Measurements from ENCODE around the gene ILKAP. TPM values are rescaled to one million over a fixed set of nuclear protein-coding genes. Genes with fewer than 3 reads are reported as not detected.

The ILKAP gene
- total RNA-seq, 1 experiment from 2014 or later: 53.4 TPM

GRCh38 chr2:238162846-238163441 lies 40.6 kb downstream of the ILKAP start:
- Histone ChIP-seq H3K4me3 (replicated peaks in 1 of 2; ENCODE audit: low read depth in 1 of 2, low read length in 2 of 2) (no peak overlapping the region), H3K9me3 (ENCODE audit: control insufficient read depth in 1 of 2, insufficient read depth in 1 of 2, low read depth in 1 of 2, low read length in 2 of 2) (no peaks in the 10 kb centered on the region), H3K27me3 (ENCODE audit: insufficient read depth, low read length) (no peaks in the 10 kb centered on the region), H2AFZ (ENCODE audit: low read depth, low read length, poor library complexity, severe bottlenecking) (no peak overlapping the region), H4K20me1 (ENCODE audit: insufficient read depth) (no peaks in the 10 kb centered on the region), H3K9me2 (ENCODE audit: insufficient read depth) (no peaks in the 10 kb centered on the region), H3K79me2 (ENCODE audit: insufficient read depth, low read length) (no peaks in the 10 kb centered on the region), H3K4me2 (ENCODE audit: low read length) (no peak overlapping the region), H3K9ac (ENCODE audit: low read length) (no peak overlapping the region), H3K36me3 (ENCODE audit: control insufficient read depth in 1 of 2, insufficient read depth in 2 of 2, low read length in 2 of 2) (no peaks in the 10 kb centered on the region), H3K27ac (ENCODE audit: low read depth, low read length) (no peak overlapping the region), H3K4me1 (ENCODE audit: control insufficient read depth in 1 of 2, insufficient read depth in 2 of 2, low read length in 2 of 2) (peaks cover 4 to 12% of the 10 kb centered on the region in 2 experiments; a peak in 3 of 4 replicates)
- TF ChIP-seq TCF7L2 (IDR thresholded peaks at IDR 0.05; ENCODE audit: borderline replicate concordance, extremely low read depth, insufficient read depth, insufficient read length) (no peak), JUND (IDR thresholded peaks at IDR 0.05) (no peak)
- intact Hi-C loops (cut with micrococcal nuclease): no loop called here
- CTCF ChIA-PET: no interaction called here
- DNase-seq (ENCODE audit: low read depth, low spot score) (no peak), ATAC-seq (no peak)
- POLR2A ChIA-PET: no interaction called here
- no TSS peak for BruUV-seq (replicated peaks)
- RAD21 ChIA-PET (ENCODE audit: low non-redundant PET in 1 of 2, low total read pairs in 2 of 2, uncharacterized antibody in 2 of 2, unreplicated experiment in 2 of 2): no interaction called here

DNA sequence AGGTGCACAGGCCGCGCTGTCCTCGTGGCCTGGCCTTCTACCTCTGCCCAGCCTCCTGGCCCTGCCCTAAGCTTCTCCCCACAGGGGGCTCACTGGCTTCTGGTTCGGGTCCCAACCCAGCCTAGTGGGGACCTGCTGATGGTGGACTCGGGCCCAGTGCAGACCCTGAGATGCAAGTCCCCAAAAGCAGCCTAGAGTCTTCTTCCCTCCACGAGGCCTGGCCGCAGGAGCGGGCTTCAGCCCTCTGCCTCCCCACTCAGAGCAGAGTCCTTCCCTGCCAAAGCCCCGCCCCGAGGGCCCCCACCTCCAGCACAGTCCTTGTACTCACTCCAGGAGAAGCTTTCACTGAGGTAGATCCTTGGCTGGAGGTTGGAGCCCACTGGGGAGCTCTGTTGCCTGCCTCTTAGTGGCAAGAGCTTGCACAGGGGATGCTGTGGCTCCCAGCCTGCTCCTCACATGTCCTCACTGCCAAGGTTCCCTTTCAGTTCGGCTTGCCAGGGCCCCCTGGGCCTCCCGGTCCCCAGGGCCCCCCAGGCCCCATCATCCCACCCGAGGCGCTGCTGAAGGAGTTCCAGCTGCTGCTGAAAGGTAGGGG lies 41.1 kb downstream of the ILKAP start:
- Histone ChIP-seq H3K27ac (ENCODE audit: low read depth, low read length) (no peak overlapping the region), H3K4me2 (ENCODE audit: low read length) (no peak overlapping the region), H3K79me2 (ENCODE audit: insufficient read depth, low read length) (no peaks in the 10 kb centered on the region), H3K9ac (ENCODE audit: low read length) (no peak overlapping the region), H3K9me3 (ENCODE audit: control insufficient read depth in 1 of 2, insufficient read depth in 1 of 2, low read depth in 1 of 2, low read length in 2 of 2) (no peaks in the 10 kb centered on the region), H2AFZ (ENCODE audit: low read depth, low read length, poor library complexity, severe bottlenecking) (no peak overlapping the region), H3K4me1 (ENCODE audit: control insufficient read depth in 1 of 2, insufficient read depth in 2 of 2, low read length in 2 of 2) (peaks cover 4 to 12% of the 10 kb centered on the region in 2 experiments; a peak in 3 of 4 replicates), H3K4me3 (replicated peaks in 1 of 2; ENCODE audit: low read depth in 1 of 2, low read length in 2 of 2) (no peak overlapping the region), H3K36me3 (ENCODE audit: control insufficient read depth in 1 of 2, insufficient read depth in 2 of 2, low read length in 2 of 2) (no peaks in the 10 kb centered on the region), H4K20me1 (ENCODE audit: insufficient read depth) (no peaks in the 10 kb centered on the region), H3K27me3 (ENCODE audit: insufficient read depth, low read length) (no peaks in the 10 kb centered on the region), H3K9me2 (ENCODE audit: insufficient read depth) (no peaks in the 10 kb centered on the region)
- DNase-seq (ENCODE audit: low read depth, low spot score) (no peak), ATAC-seq (no peak)
- BruUV-seq (replicated peaks): no TSS peak
- RAD21 ChIA-PET (ENCODE audit: low non-redundant PET in 1 of 2, low total read pairs in 2 of 2, uncharacterized antibody in 2 of 2, unreplicated experiment in 2 of 2): no interaction called here
- CTCF ChIA-PET: no interaction called here
- TF ChIP-seq ZFX (IDR thresholded peaks at IDR 0.05): no peak
- no peak for TF ChIP-seq CTCF (IDR thresholded peaks at IDR 0.05 in 2 of 3, conservative IDR thresholded peaks at IDR 0.05 in 1 of 3; ENCODE audit: borderline replicate concordance in 1 of 3, insufficient read depth in 1 of 3, low read depth in 2 of 3, low read length in 2 of 3)
- TF ChIP-seq YY1 (IDR thresholded peaks at IDR 0.05; ENCODE audit: extremely low read depth, insufficient replicate concordance, low read depth, low read length): no peak
- TF ChIP-seq TCF7L2 (IDR thresholded peaks at IDR 0.05; ENCODE audit: borderline replicate concordance, extremely low read depth, insufficient read depth, insufficient read length): no peak
- no peak for TF ChIP-seq SIN3A (IDR thresholded peaks at IDR 0.05; ENCODE audit: low read depth)
- TF ChIP-seq EZH2phosphoT487 (IDR thresholded peaks at IDR 0.05; ENCODE audit: borderline replicate concordance): no peak
- TF ChIP-seq EZH2 (IDR thresholded peaks at IDR 0.05): no peak
- TF ChIP-seq POLR2AphosphoS5 (IDR thresholded peaks at IDR 0.05; ENCODE audit: low read depth, low read length): no peak
- no peak for TF ChIP-seq CEBPB (IDR thresholded peaks at IDR 0.05; ENCODE audit: low read depth)
- no peak for TF ChIP-seq JUND (IDR thresholded peaks at IDR 0.05)
- no peak for TF ChIP-seq POLR2A (IDR thresholded peaks at IDR 0.05; ENCODE audit: borderline replicate concordance, extremely low read depth, insufficient read depth, insufficient read length)
- no peak for TF ChIP-seq RAD21 (IDR thresholded peaks at IDR 0.05; ENCODE audit: low read depth)
- TF ChIP-seq REST (IDR thresholded peaks at IDR 0.05; ENCODE audit: low read depth): no peak
- no peak for TF ChIP-seq SP1 (IDR thresholded peaks at IDR 0.05; ENCODE audit: low read depth)
- TF ChIP-seq MAX (IDR thresholded peaks at IDR 0.05): no peak
- POLR2A ChIA-PET: no interaction called here
- intact Hi-C loops (cut with micrococcal nuclease): no loop called here
